IgD-negative memory B cell (primary cell): ENCODE results near the gene AS3MT. TPM values are rescaled to one million over a fixed set of nuclear protein-coding genes. Genes with fewer than 3 reads are reported as not detected.

Experiments
- H3K27ac Mint-ChIP-seq, 3 donors: one replicate each; pipeline ENCODE4 v1.8.0; 2020 to 2022; ENCODE audit warnings: mild to moderate bottlenecking in 3 of 3, mixed read lengths in 3 of 3, moderate library complexity in 1 of 3
- H3K27me3 Mint-ChIP-seq: one replicate; pipeline ENCODE4 v1.8.0; 2021; ENCODE audit warnings: mixed read lengths
- H3K36me3 Mint-ChIP-seq: one replicate; pipeline ENCODE4 v1.8.0; 2020; ENCODE audit warnings: mild to moderate bottlenecking, mixed read lengths
- H3K4me1 Mint-ChIP-seq, 3 donors: one replicate each; pipeline ENCODE4 v1.8.0; 2020 to 2022; ENCODE audit warnings: mixed read lengths in 3 of 3, mild to moderate bottlenecking in 1 of 3
- H3K4me3 Mint-ChIP-seq, 4 donors: one replicate each; pipeline ENCODE4 v1.8.0; 2020 to 2022; ENCODE audit warnings: mild to moderate bottlenecking in 4 of 4, mixed read lengths in 4 of 4, moderate library complexity in 3 of 4
- H3K9me3 Mint-ChIP-seq, 3 donors: one replicate each; pipeline ENCODE4 v1.8.0; 2020 to 2021; ENCODE audit warnings: mixed read lengths in 3 of 3, mild to moderate bottlenecking in 1 of 3
- polyA plus RNA-seq: library from polyadenylated mRNA; unstranded; fragments of 300-500 nt; fragmentation: Illumina TruSeq; gene quantifications from one replicate; pipeline ENCODE4 v1.2.3, GENCODE V29; 2021

AS3MT gene
- polyA plus RNA-seq, 1 donor from 2014 or later: not detected

GRCh38 chr10:102880256-102880655 is 11.0 kb downstream of the AS3MT start:
- Mint-ChIP-seq H3K27ac (no peak overlapping the region), H3K4me3 (no peak overlapping the region), H3K9me3 (no peaks in the 10 kb centered on the region), H3K4me1 (no peaks in the 10 kb centered on the region), H3K36me3 (peaks cover 6% of the 10 kb centered on the region), H3K27me3 (no peaks in the 10 kb centered on the region)

- Mint-ChIP-seq H3K4me1 (no peaks in the 10 kb centered on the region), H3K36me3 (peaks cover 11% of the 10 kb centered on the region), H3K27ac (no peak overlapping the region), H3K27me3 (no peaks in the 10 kb centered on the region), H3K9me3 (peaks cover 0 to 2% (median 0%) of the 10 kb centered on the region in 3 donors), H3K4me3 (no peak overlapping the region)
Observed at GRCh38 chr10:102888048-102888447, 18.8 kb downstream of the AS3MT start.

- Mint-ChIP-seq H3K27ac (no peak overlapping the region), H3K36me3 (peaks cover 2% of the 10 kb centered on the region), H3K4me3 (no peak overlapping the region), H3K4me1 (no peaks in the 10 kb centered on the region), H3K9me3 (no peaks in the 10 kb centered on the region), H3K27me3 (no peaks in the 10 kb centered on the region)
Observed at GRCh38 chr10:102894466-102895213, 25.4 kb downstream of the AS3MT start.

- peak overlapping the region in 1 of 3 donors; percentile 81 for H3K27ac Mint-ChIP-seq
- no peaks in the 10 kb centered on the region for H3K4me1 Mint-ChIP-seq
- H3K36me3 Mint-ChIP-seq: peaks cover 3% of the 10 kb centered on the region
- no peaks in the 10 kb centered on the region for H3K9me3 Mint-ChIP-seq
- H3K27me3 Mint-ChIP-seq: no peaks in the 10 kb centered on the region
- no peak overlapping the region for H3K4me3 Mint-ChIP-seq
Observed at GRCh38 chr10:102900006-102900405, 30.7 kb downstream of the AS3MT start.

GRCh38 chr10:102904346-102904745 is 35.1 kb downstream of the AS3MT start:
- peaks cover 3% of the 10 kb centered on the region for H3K36me3 Mint-ChIP-seq
- no peaks in the 10 kb centered on the region for H3K9me3 Mint-ChIP-seq
- no peak overlapping the region for H3K27ac Mint-ChIP-seq
- no peaks in the 10 kb centered on the region for H3K4me1 Mint-ChIP-seq
- H3K27me3 Mint-ChIP-seq: no peaks in the 10 kb centered on the region
- H3K4me3 Mint-ChIP-seq: no peak overlapping the region

- Mint-ChIP-seq H3K4me1 (no peaks in the 10 kb centered on the region), H3K9me3 (no peaks in the 10 kb centered on the region), H3K27me3 (no peaks in the 10 kb centered on the region), H3K36me3 (no peaks in the 10 kb centered on the region), H3K4me3 (no peak overlapping the region), H3K27ac (peak overlapping the region in 1 of 3 donors; percentile 33)
Observed at GRCh38 chr10:102906507-102906906, 37.2 kb downstream of the AS3MT start.

- Mint-ChIP-seq H3K4me1 (peaks cover 8 to 9% (median 9%) of the 10 kb centered on the region in 3 donors), H3K27ac (no peak overlapping the region), H3K4me3 (no peak overlapping the region), H3K36me3 (no peaks in the 10 kb centered on the region), H3K27me3 (peaks cover 17% of the 10 kb centered on the region), H3K9me3 (no peaks in the 10 kb centered on the region)
Observed at GRCh38 chr10:102914781-102915180, 45.5 kb downstream of the AS3MT start.

- Mint-ChIP-seq H3K27me3 (peaks cover 17% of the 10 kb centered on the region), H3K36me3 (peaks cover under 1% of the 10 kb centered on the region), H3K9me3 (no peaks in the 10 kb centered on the region), H3K27ac (peak overlapping the region in 2 of 3 donors; percentile 69 to 79), H3K4me1 (peaks cover 19 to 21% (median 20%) of the 10 kb centered on the region in 3 donors), H3K4me3 (peak overlapping the region in 3 of 4 donors; percentile 82 to 98 (median 97))
Observed at GRCh38 chr10:102916173-102916572, 46.9 kb downstream of the AS3MT start.

GRCh38 chr10:102917314-102917961 is 48.2 kb downstream of the AS3MT start:
- H3K27me3 Mint-ChIP-seq: peaks cover 17% of the 10 kb centered on the region

GRCh38 chr10:102917962-102918816 is 48.9 kb downstream of the AS3MT start, which contains the start of gene CNNM2:
CNNM2 (plus strand) TSS chr10:102918294; CDS start chr10:102918481, 187 bp downstream.
- H3K4me1 Mint-ChIP-seq: peaks cover 26 to 37% (median 33%) of the 10 kb centered on the region in 3 donors
- peaks cover 4% of the 10 kb centered on the region for H3K36me3 Mint-ChIP-seq
- peak within 1 kb of the TSS; percentile 97 to 99 (median 98) for H3K4me3 Mint-ChIP-seq
- peak within 1 kb of the TSS; percentile 79 to 98 (median 91) for H3K27ac Mint-ChIP-seq
- peaks cover 14% of the 10 kb centered on the region for H3K27me3 Mint-ChIP-seq
- no peaks in the 10 kb centered on the region for H3K9me3 Mint-ChIP-seq

More at GRCh38 chr10:102917314-102917961, 48.2 kb downstream of the AS3MT start:
- Mint-ChIP-seq H3K27ac (peak overlapping the region; percentile 79 to 98 (median 91)), H3K9me3 (no peaks in the 10 kb centered on the region), H3K36me3 (peaks cover 4% of the 10 kb centered on the region), H3K4me1 (peaks cover 26 to 32% (median 27%) of the 10 kb centered on the region in 3 donors), H3K4me3 (peak overlapping the region; percentile 97 to 99 (median 98))

- peak overlapping the region; percentile 64 to 98 (median 79) for H3K27ac Mint-ChIP-seq
Observed at GRCh38 chr10:102918817-102919245, 49.6 kb downstream of the AS3MT start.

GRCh38 chr10:102919246-102919959 is 50.1 kb downstream of the AS3MT start:
- peak overlapping the region; percentile 89 to 97 (median 93) for H3K4me3 Mint-ChIP-seq
- peaks cover 10% of the 10 kb centered on the region for H3K27me3 Mint-ChIP-seq
- peaks cover 27 to 47% (median 37%) of the 10 kb centered on the region in 3 donors for H3K4me1 Mint-ChIP-seq
- H3K36me3 Mint-ChIP-seq: peaks cover 4% of the 10 kb centered on the region
- H3K27ac Mint-ChIP-seq: peak overlapping the region in 2 of 3 donors; percentile 13 to 64
- no peaks in the 10 kb centered on the region for H3K9me3 Mint-ChIP-seq

More at GRCh38 chr10:102918817-102919245, 49.6 kb downstream of the AS3MT start:
- H3K4me1 Mint-ChIP-seq: peaks cover 27 to 43% (median 37%) of the 10 kb centered on the region in 3 donors
- H3K9me3 Mint-ChIP-seq: no peaks in the 10 kb centered on the region
- peaks cover 4% of the 10 kb centered on the region for H3K36me3 Mint-ChIP-seq
- H3K4me3 Mint-ChIP-seq: peak overlapping the region; percentile 97 to 99 (median 98)
- peaks cover 14% of the 10 kb centered on the region for H3K27me3 Mint-ChIP-seq

GRCh38 chr10:102919992-102920739 is 50.9 kb downstream of the AS3MT start:
- no peaks in the 10 kb centered on the region for H3K9me3 Mint-ChIP-seq
- peaks cover 4% of the 10 kb centered on the region for H3K36me3 Mint-ChIP-seq
- peak overlapping the region in 1 of 3 donors; percentile 13 for H3K27ac Mint-ChIP-seq
- H3K4me3 Mint-ChIP-seq: peak overlapping the region; percentile 89 to 97 (median 93)
- H3K4me1 Mint-ChIP-seq: peaks cover 27 to 48% (median 37%) of the 10 kb centered on the region in 3 donors
- H3K27me3 Mint-ChIP-seq: peaks cover 5% of the 10 kb centered on the region
